H9 (cell line): ENCODE results near the gene TNFAIP3. TPM values are rescaled to one million over a fixed set of nuclear protein-coding genes. Genes with fewer than 3 reads are reported as not detected.

Source experiments
- DNase-seq: peaks from one replicate; pipeline ENCODE4 v3.0.0-alpha.2; 2017
- H2AFZ ChIP-seq: one replicate; pipeline ENCODE4 v1.6.1; 2013; ENCODE audit warnings: mild to moderate bottlenecking, low read length, control low read depth, moderate library complexity
- H2AK5ac ChIP-seq: 2 replicates; pipeline ENCODE4 v1.6.1; 2013; ENCODE audit warnings: low read length, control low read depth, mixed read lengths; ENCODE audit not compliant: insufficient read length
- H2BK120ac ChIP-seq: one replicate; pipeline ENCODE4 v1.6.1; 2013; ENCODE audit warnings: low read depth, mild to moderate bottlenecking, low read length, control low read depth, inconsistent platforms; ENCODE audit not compliant: poor library complexity, severe bottlenecking
- H2BK12ac ChIP-seq: 2 replicates; pipeline ENCODE4 v1.6.1; 2013; ENCODE audit warnings: low read length, control low read depth, mixed read lengths, low read depth; ENCODE audit not compliant: insufficient read length
- H2BK15ac ChIP-seq: 2 replicates; pipeline ENCODE4 v1.6.1; 2013; ENCODE audit warnings: low read depth, low read length, control low read depth
- H2BK20ac ChIP-seq: one replicate; pipeline ENCODE4 v1.6.1; 2013; ENCODE audit warnings: low read depth, mild to moderate bottlenecking, low read length, control low read depth, inconsistent platforms; ENCODE audit not compliant: poor library complexity, severe bottlenecking
- H2BK5ac ChIP-seq: 2 replicates; pipeline ENCODE4 v1.6.1; 2013; ENCODE audit warnings: low read length, control low read depth, mixed read lengths; ENCODE audit not compliant: insufficient read length
- H3K14ac ChIP-seq: 2 replicates; pipeline ENCODE4 v1.6.1; 2013; ENCODE audit warnings: low read length, control low read depth; ENCODE audit not compliant: insufficient read depth
- H3K18ac ChIP-seq: 2 replicates; pipeline ENCODE4 v1.6.1; 2013; ENCODE audit warnings: low read depth, mild to moderate bottlenecking, mixed read lengths, low read length, control low read depth; ENCODE audit not compliant: insufficient read length
- H3K23ac ChIP-seq: 2 replicates; pipeline ENCODE4 v1.6.1; 2013; ENCODE audit warnings: low read length, control low read depth, mixed read lengths, low read depth; ENCODE audit not compliant: insufficient read length
- H3K23me2 ChIP-seq: 2 replicates; pipeline ENCODE4 v1.6.1; 2013; ENCODE audit warnings: low read depth, mild to moderate bottlenecking, mixed read lengths, low read length, control low read depth; ENCODE audit not compliant: insufficient read length, poor library complexity, severe bottlenecking
- H3K27ac ChIP-seq: 2 replicates; pipeline ENCODE4 v1.5.1; 2013; ENCODE audit warnings: low read length, control low read depth, mixed read lengths, low read depth; ENCODE audit not compliant: insufficient read length
- H3K27me3 ChIP-seq: 2 replicates; pipeline ENCODE4 v1.6.1; 2013; ENCODE audit warnings: low read length, control low read depth, inconsistent platforms; ENCODE audit not compliant: insufficient read depth
- H3K4ac ChIP-seq: 2 replicates; pipeline ENCODE4 v1.6.1; 2013; ENCODE audit warnings: low read depth, mild to moderate bottlenecking, control low read depth, inconsistent platforms, low read length, moderate library complexity
- H3K4me1 ChIP-seq: 2 replicates; pipeline ENCODE4 v1.6.1; 2013; ENCODE audit warnings: low read length, control low read depth, inconsistent platforms; ENCODE audit not compliant: insufficient read depth
- H3K4me2 ChIP-seq: 2 replicates; pipeline ENCODE4 v1.6.1; 2013; ENCODE audit warnings: low read length, control low read depth, mixed read lengths; ENCODE audit not compliant: insufficient read length, insufficient read depth
- H3K56ac ChIP-seq: 2 replicates; pipeline ENCODE4 v1.6.1; 2013; ENCODE audit warnings: low read depth, mild to moderate bottlenecking, mixed read lengths, low read length, control low read depth; ENCODE audit not compliant: insufficient read length
- H3K79me1 ChIP-seq: 2 replicates; pipeline ENCODE4 v1.6.1; 2013; ENCODE audit warnings: low read depth, mild to moderate bottlenecking, moderate library complexity, low read length, control low read depth, inconsistent platforms; ENCODE audit not compliant: insufficient read depth, poor library complexity, severe bottlenecking
- H3K79me2 ChIP-seq: 2 replicates; pipeline ENCODE4 v1.6.1; 2013; ENCODE audit warnings: low read length, control low read depth, inconsistent platforms; ENCODE audit not compliant: insufficient read depth
- H3K9ac ChIP-seq: 2 replicates; pipeline ENCODE4 v1.6.1; 2013; ENCODE audit warnings: low read length, control low read depth, mixed read lengths; ENCODE audit not compliant: insufficient read length; ENCODE audit errors: extremely low read depth
- H3K9me3 ChIP-seq: one replicate; pipeline ENCODE4 v1.6.1; 2013; ENCODE audit warnings: low read depth, low read length, inconsistent platforms; ENCODE audit not compliant: control insufficient read depth
- H3T11ph ChIP-seq: one replicate; pipeline ENCODE4 v1.6.1; 2013; ENCODE audit warnings: mild to moderate bottlenecking, low read length, control low read depth, inconsistent platforms
- H4K20me1 ChIP-seq: one replicate; pipeline ENCODE4 v1.6.1; 2013; ENCODE audit not compliant: control insufficient read depth, insufficient read length, insufficient read depth
- H4K5ac ChIP-seq: 2 replicates; pipeline ENCODE4 v1.6.1; 2013; ENCODE audit warnings: low read depth, mild to moderate bottlenecking, mixed read lengths, low read length, control low read depth; ENCODE audit not compliant: insufficient read length
- H4K8ac ChIP-seq: replicated peaks from 2 replicates; pipeline ENCODE4 v1.6.1; 2013; ENCODE audit warnings: low read length, control low read depth, mixed read lengths, low read depth; ENCODE audit not compliant: insufficient read length
- H4K91ac ChIP-seq: 2 replicates; pipeline ENCODE4 v1.6.1; 2013; ENCODE audit warnings: low read depth, mild to moderate bottlenecking, moderate library complexity, mixed read lengths, low read length, control low read depth; ENCODE audit not compliant: insufficient read length
- H3K27ac Mint-ChIP-seq, 3 experiments: 2 replicates in 2 of 3; 3 replicates in 1 of 3; pipeline ENCODE4 v1.8.0; 2020 to 2021; ENCODE audit warnings: mixed read lengths in 3 of 3, mild to moderate bottlenecking in 1 of 3, moderate library complexity in 1 of 3
- H3K27me3 Mint-ChIP-seq: 2 replicates; pipeline ENCODE4 v1.8.0; 2021; ENCODE audit warnings: low read depth, mild to moderate bottlenecking, moderate library complexity, mixed read lengths
- H3K36me3 Mint-ChIP-seq, 3 experiments: 2 replicates in 2 of 3; 3 replicates in 1 of 3; pipeline ENCODE4 v1.8.0; 2020 to 2021; ENCODE audit warnings: low read depth in 3 of 3, mixed read lengths in 3 of 3; ENCODE audit not compliant: insufficient read depth in 1 of 3
- H3K4me1 Mint-ChIP-seq, 2 experiments: 2 replicates each; pipeline ENCODE4 v1.8.0; 2020; ENCODE audit warnings: mixed read lengths in 2 of 2
- H3K4me3 Mint-ChIP-seq, 2 experiments: 2 replicates in 1 of 2; 3 replicates in 1 of 2; pipeline ENCODE4 v1.8.0; 2020 to 2021; ENCODE audit warnings: mild to moderate bottlenecking in 2 of 2, mixed read lengths in 2 of 2, moderate library complexity in 1 of 2
- H3K9me3 Mint-ChIP-seq, 2 experiments: 2 replicates in 1 of 2; 3 replicates in 1 of 2; pipeline ENCODE4 v1.8.0; 2020; ENCODE audit warnings: mild to moderate bottlenecking in 2 of 2, mixed read lengths in 2 of 2, moderate library complexity in 1 of 2
- CTCF ChIP-seq: fragments of 200-600 bp; sonication (generic); conservative IDR thresholded peaks from 3 replicates; pipeline ENCODE4 v1.8.0; 2021; ENCODE audit warnings: antibody characterized with exemption, mild to moderate bottlenecking
- WGBS: extraction: QIAGEN DNeasy Blood & Tissue Kit; methylation state at CpG from one replicate; pipeline ENCODE4 v1.1.7; 2013; ENCODE audit warnings: missing lambda C conversion rate, low lambda C conversion rate, mixed read lengths; ENCODE audit not compliant: insufficient read length; ENCODE audit errors: extremely low coverage; 5-methylcytosine and 5-hydroxymethylcytosine counted together
- total RNA-seq: library from RNA; stranded (reverse); gene quantifications from 2 replicates; pipeline ENCODE4 v1.2.1, GENCODE V29; 2021

Gene TNFAIP3
- total RNA-seq, 1 experiment from 2014 or later, result 3.7 TPM

- Histone ChIP-seq H3T11ph (no peak overlapping the region), H3K14ac (no peak overlapping the region), H2BK120ac (no peak overlapping the region), H3K4ac (no peak overlapping the region), H3K4me2 (no peak overlapping the region), H3K18ac (no peak overlapping the region), H3K9me3 (no peaks in the 10 kb centered on the region), H3K9ac (no peak overlapping the region), H4K8ac (no peak overlapping the region), H4K91ac (no peak overlapping the region), H2AK5ac (no peak overlapping the region), H3K79me2 (no peaks in the 10 kb centered on the region), H4K20me1 (no peaks in the 10 kb centered on the region), H2BK20ac (no peak overlapping the region), H3K56ac (no peak overlapping the region), H3K27me3 (no peaks in the 10 kb centered on the region), H4K5ac (no peak overlapping the region), H2BK5ac (no peak overlapping the region), H3K4me1 (no peaks in the 10 kb centered on the region), H2AFZ (no peak overlapping the region), H3K23me2 (no peaks in the 10 kb centered on the region), H3K23ac (no peak overlapping the region), H3K79me1 (no peaks in the 10 kb centered on the region), H3K27ac (no peak overlapping the region), H2BK12ac (no peak overlapping the region), H2BK15ac (no peak overlapping the region)
- WGBS, result no CpG with 5 or more reads among the region's 1 CpG
- no peaks in the 10 kb centered on the region for H3K4me1 Mint-ChIP-seq
- no peaks in the 10 kb centered on the region for H3K36me3 Mint-ChIP-seq
- H3K4me3 Mint-ChIP-seq, result no peak overlapping the region
- no peak for DNase-seq
- H3K27me3 Mint-ChIP-seq, result peaks cover 14% of the 10 kb centered on the region
- no peak overlapping the region for H3K27ac Mint-ChIP-seq
- no peak for TF ChIP-seq CTCF
- H3K9me3 Mint-ChIP-seq, result no peaks in the 10 kb centered on the region
These were observed 39.0 kb downstream of the TNFAIP3 start for GRCh38 chr6:137906020-137906472.
